PC-3 (cell line): Measurements from ENCODE around the gene SIGLEC12. TPM values are rescaled to one million over a fixed set of nuclear protein-coding genes. Genes with fewer than 3 reads are reported as not detected.

ENCODE experiments used
- ATAC-seq: fragments of 200-7000 bp; cut with Tn5 transposase; 2 replicates; pipeline ENCODE4 v1.9.1; 2020; ENCODE audit warnings: mild to moderate bottlenecking, moderate library complexity
- BruUV-seq: library from RNA; stranded (reverse); fragments of 400-500 nt; replicated peaks from 2 replicates; lab custom pipeline; 2021; lab: Mats Ljungman, UMichigan
- CTCF ChIA-PET: fragments of 300-600 bp; sonication (Branson Sonifier 250); formaldehyde crosslinking; loops from one replicate; lab custom pipeline; 2022; ENCODE audit warnings: antibody characterized with exemption; lab: Charles Lee
- POLR2A ChIA-PET: fragments of 300-600 bp; sonication (Branson Sonifier 250); formaldehyde crosslinking; loops from one replicate; lab custom pipeline; 2022; ENCODE audit warnings: antibody characterized with exemption; ENCODE audit not compliant: unreplicated experiment; lab: Charles Lee
- DNase-seq: peaks from one replicate; pipeline ENCODE4 v3.0.0-alpha.2; 2015
- H2AFZ ChIP-seq: fragments of 300-600 bp; sonication (generic); 2 replicates; pipeline ENCODE4 v1.6.0; 2016; ENCODE audit warnings: antibody characterized with exemption, low read length
- H3F3A ChIP-seq: fragments of 300-600 bp; sonication (generic); one replicate; pipeline ENCODE4 v1.6.0; 2017; ENCODE audit warnings: antibody characterized with exemption, low read length, control low read depth, mild to moderate bottlenecking; ENCODE audit not compliant: unreplicated experiment
- H3K27ac ChIP-seq: fragments of 300-600 bp; sonication (generic); 2 replicates; pipeline ENCODE4 v1.5.1; 2016; ENCODE audit warnings: mild to moderate bottlenecking, low read length
- H3K27me3 ChIP-seq: fragments of 300-600 bp; sonication (generic); 2 replicates; pipeline ENCODE4 v1.6.1; 2016; ENCODE audit warnings: low read length, mixed read lengths
- H3K36me3 ChIP-seq: fragments of 300-600 bp; sonication (generic); 2 replicates; pipeline ENCODE4 v1.6.1; 2016; ENCODE audit warnings: low read depth, mixed run types, low read length, mixed read lengths
- H3K4me1 ChIP-seq: fragments of 300-600 bp; sonication (generic); 2 replicates; pipeline ENCODE4 v1.5.1; 2016; ENCODE audit warnings: low read length; ENCODE audit not compliant: insufficient read depth
- H3K4me2 ChIP-seq: fragments of 300-600 bp; sonication (generic); 2 replicates; pipeline ENCODE4 v1.6.0; 2016; ENCODE audit warnings: low read length
- H3K4me3 ChIP-seq: fragments of 300-600 bp; sonication (generic); 2 replicates; pipeline ENCODE4 v1.5.1; 2016; ENCODE audit warnings: mild to moderate bottlenecking, low read length, mixed read lengths
- H3K79me2 ChIP-seq: fragments of 300-600 bp; sonication (generic); 2 replicates; pipeline ENCODE4 v1.6.1; 2017; ENCODE audit warnings: low read length, mixed read lengths
- H3K9ac ChIP-seq: fragments of 300-600 bp; sonication (generic); 2 replicates; pipeline ENCODE4 v1.6.0; 2016; ENCODE audit warnings: mild to moderate bottlenecking, low read length
- H3K9me2 ChIP-seq: fragments of 300-600 bp; sonication (generic); replicated peaks from 2 replicates; pipeline ENCODE4 v1.6.1; 2016; ENCODE audit warnings: mixed run types, low read length, mixed read lengths
- H3K9me3 ChIP-seq: fragments of 300-600 bp; sonication (generic); 2 replicates; pipeline ENCODE4 v1.6.1; 2016; ENCODE audit warnings: low read length, mixed read lengths
- H4K20me1 ChIP-seq: fragments of 300-600 bp; sonication (generic); 2 replicates; pipeline ENCODE4 v1.6.1; 2016; ENCODE audit warnings: low read length, mixed read lengths
- EZH2 ChIP-seq: fragments of 300-600 bp; sonication (generic); IDR thresholded peaks from one replicate; pipeline ENCODE4 v1.6.1; 2017; ENCODE audit warnings: antibody characterized with exemption, mild to moderate bottlenecking, low read length; ENCODE audit not compliant: unreplicated experiment
- EZH2phosphoT487 ChIP-seq: fragments of 300-600 bp; sonication (generic); IDR thresholded peaks from 2 replicates; pipeline ENCODE4 v1.6.1; 2018; ENCODE audit warnings: mild to moderate bottlenecking, antibody characterized with exemption, low read length, borderline replicate concordance
- intact Hi-C: fragments of 100-400 bp; cut with micrococcal nuclease; formaldehyde crosslinking; loops from 2 replicates; pipeline ENCODE4 v1.9.0; 2023
- total RNA-seq: library from RNA; depleted of rRNA; stranded (reverse); fragments of >200 nt; gene quantifications from 2 replicates; pipeline ENCODE4 v1.2.3, GENCODE V29; 2014
- TF ChIP-seq, protein P1 (sequence below): fragments of 300-600 bp; sonication (generic); conservative IDR thresholded peaks from 2 replicates; pipeline ENCODE4 v1.5.1; 2017; ENCODE audit warnings: antibody characterized with exemption, low read depth, mild to moderate bottlenecking, low read length

Gene SIGLEC12
- total RNA-seq, 1 experiment from 2014 or later = not detected

DNA sequence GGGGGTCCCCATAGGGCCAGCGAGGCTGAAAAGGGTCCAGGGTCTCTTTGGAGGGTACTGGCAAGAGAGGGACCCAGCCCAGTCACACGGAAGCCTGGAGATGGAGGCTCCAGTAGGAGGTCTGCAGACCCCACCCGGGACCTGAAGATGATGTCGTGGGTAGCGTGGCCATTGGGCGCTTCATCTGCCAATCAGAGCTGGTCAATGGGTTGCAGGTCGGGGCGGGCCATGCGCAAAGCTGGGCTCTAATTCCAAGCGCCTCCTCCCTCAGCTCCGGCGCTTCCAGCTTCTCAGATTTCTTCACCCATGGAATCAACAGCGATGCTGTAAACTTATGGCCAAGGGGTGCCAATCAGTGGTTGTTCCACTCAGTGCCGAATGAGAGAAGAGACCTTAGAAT lies 10.9 kb downstream of the SIGLEC12 start:
- intact Hi-C loops = no loop called here
- H3K36me3 ChIP-seq = no peaks in the 10 kb centered on the region
- H3K4me1 ChIP-seq = peaks cover 8% of the 10 kb centered on the region
- DNase-seq (no peak), ATAC-seq (no peak)
- ChIA-PET POLR2A (no interaction called here), CTCF (no interaction called here)
- TF ChIP-seq EZH2 (no peak), EZH2phosphoT487 (no peak)
- TF ChIP-seq, protein P1, sequence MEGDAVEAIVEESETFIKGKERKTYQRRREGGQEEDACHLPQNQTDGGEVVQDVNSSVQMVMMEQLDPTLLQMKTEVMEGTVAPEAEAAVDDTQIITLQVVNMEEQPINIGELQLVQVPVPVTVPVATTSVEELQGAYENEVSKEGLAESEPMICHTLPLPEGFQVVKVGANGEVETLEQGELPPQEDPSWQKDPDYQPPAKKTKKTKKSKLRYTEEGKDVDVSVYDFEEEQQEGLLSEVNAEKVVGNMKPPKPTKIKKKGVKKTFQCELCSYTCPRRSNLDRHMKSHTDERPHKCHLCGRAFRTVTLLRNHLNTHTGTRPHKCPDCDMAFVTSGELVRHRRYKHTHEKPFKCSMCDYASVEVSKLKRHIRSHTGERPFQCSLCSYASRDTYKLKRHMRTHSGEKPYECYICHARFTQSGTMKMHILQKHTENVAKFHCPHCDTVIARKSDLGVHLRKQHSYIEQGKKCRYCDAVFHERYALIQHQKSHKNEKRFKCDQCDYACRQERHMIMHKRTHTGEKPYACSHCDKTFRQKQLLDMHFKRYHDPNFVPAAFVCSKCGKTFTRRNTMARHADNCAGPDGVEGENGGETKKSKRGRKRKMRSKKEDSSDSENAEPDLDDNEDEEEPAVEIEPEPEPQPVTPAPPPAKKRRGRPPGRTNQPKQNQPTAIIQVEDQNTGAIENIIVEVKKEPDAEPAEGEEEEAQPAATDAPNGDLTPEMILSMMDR = no peak
- H4K20me1 ChIP-seq = no peaks in the 10 kb centered on the region
- H3K9ac ChIP-seq = no peak overlapping the region
- no peak overlapping the region for H3K27ac ChIP-seq
- H3F3A ChIP-seq = no peaks in the 10 kb centered on the region
- BruUV-seq = no TSS peak
- no peak overlapping the region for H3K4me2 ChIP-seq
- H2AFZ ChIP-seq = no peak overlapping the region
- H3K79me2 ChIP-seq = no peaks in the 10 kb centered on the region
- no peak overlapping the region for H3K4me3 ChIP-seq
- H3K9me3 ChIP-seq = no peaks in the 10 kb centered on the region
- no peaks in the 10 kb centered on the region for H3K9me2 ChIP-seq
- H3K27me3 ChIP-seq = peaks cover 49% of the 10 kb centered on the region

DNA sequence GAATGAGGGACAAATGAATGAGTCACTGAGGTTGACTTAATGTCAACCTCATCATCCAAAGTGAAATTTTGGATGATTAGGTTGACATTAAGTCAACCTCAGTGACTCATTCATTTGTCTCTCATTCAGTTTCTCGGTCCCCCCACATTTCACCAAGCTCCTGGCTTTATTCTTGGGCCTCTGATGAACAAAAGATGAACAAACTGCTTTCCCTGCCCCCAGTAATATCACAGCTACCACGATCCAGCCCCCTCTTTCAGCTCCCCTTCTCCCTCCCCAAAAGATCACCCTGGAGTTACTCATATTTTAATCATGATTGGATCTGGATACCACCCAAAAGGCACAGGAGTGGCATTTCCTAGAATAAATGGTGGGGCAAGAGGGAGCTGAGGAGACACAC lies 12.5 kb downstream of the SIGLEC12 start:
- intact Hi-C loops = no loop called here
- peaks cover 8% of the 10 kb centered on the region for H3K4me1 ChIP-seq
- ChIA-PET POLR2A (no interaction called here), CTCF (no interaction called here)
- H3K4me2 ChIP-seq = no peak overlapping the region
- TF ChIP-seq, protein P1 = no peak
- no peak for TF ChIP-seq EZH2phosphoT487
- no peak for TF ChIP-seq EZH2
- peaks cover 38% of the 10 kb centered on the region; the same call in 1 of the 2 replicates for H3K27me3 ChIP-seq
- no peaks in the 10 kb centered on the region for H3K79me2 ChIP-seq
- no peaks in the 10 kb centered on the region for H4K20me1 ChIP-seq
- BruUV-seq = no TSS peak
- H3K36me3 ChIP-seq = no peaks in the 10 kb centered on the region
- H3K27ac ChIP-seq = no peak overlapping the region
- H2AFZ ChIP-seq = no peak overlapping the region
- no peak overlapping the region for H3K9ac ChIP-seq
- ATAC-seq = no peak
- H3K4me3 ChIP-seq = no peak overlapping the region
- H3F3A ChIP-seq = no peaks in the 10 kb centered on the region
- DNase-seq = peak; percentile 44
- no peaks in the 10 kb centered on the region for H3K9me2 ChIP-seq
- H3K9me3 ChIP-seq = no peaks in the 10 kb centered on the region

DNA sequence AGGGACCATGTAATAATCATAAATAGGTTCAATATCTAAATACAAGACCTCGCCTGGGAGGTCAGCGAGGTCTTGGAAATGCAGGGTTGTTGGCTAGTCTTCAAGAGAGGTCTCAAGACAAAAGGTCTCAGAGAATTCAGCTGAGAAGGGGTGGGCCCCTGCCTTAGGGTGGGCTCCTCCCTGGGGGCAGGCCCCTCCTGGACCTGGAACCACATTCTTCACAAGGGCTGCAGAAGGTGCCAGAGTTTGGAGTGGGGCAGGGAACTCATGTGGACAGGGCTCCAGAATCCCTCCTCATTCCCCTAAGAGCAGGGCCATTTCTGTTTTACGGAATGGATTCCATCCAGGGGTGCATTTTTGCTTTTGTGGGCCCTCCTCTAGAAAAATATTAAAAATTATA lies 13.1 kb downstream of the SIGLEC12 start:
- Histone ChIP-seq H3K79me2 (no peaks in the 10 kb centered on the region), H3F3A (no peaks in the 10 kb centered on the region), H3K27me3 (peaks cover 37% of the 10 kb centered on the region; the same call in 1 of the 2 replicates), H2AFZ (no peak overlapping the region), H3K9ac (no peak overlapping the region), H3K27ac (no peak overlapping the region), H3K4me3 (no peak overlapping the region), H3K36me3 (no peaks in the 10 kb centered on the region), H4K20me1 (no peaks in the 10 kb centered on the region), H3K4me1 (peaks cover 8% of the 10 kb centered on the region), H3K9me3 (no peaks in the 10 kb centered on the region), H3K9me2 (no peaks in the 10 kb centered on the region), H3K4me2 (no peak overlapping the region)
- DNase-seq = no peak
- no TSS peak for BruUV-seq
- CTCF ChIA-PET = interaction anchor here (0.5 kb wide), 1 partner anchor 168 kb away, joined by 3 read pairs; no protein-coding TSS in a partner anchor
- intact Hi-C loops = no loop called here
- TF ChIP-seq EZH2phosphoT487 (no peak), EZH2 (no peak)
- TF ChIP-seq, protein P1 = no peak
- POLR2A ChIA-PET = no interaction called here
- ATAC-seq = no peak
